HL-60 (cell line): ENCODE measurements around the gene RPS6KL1.

Source experiments
- CTCF ChIP-seq: IDR thresholded peaks from one replicate; pipeline ENCODE4 v1.5.1; 2011; ENCODE audit warnings: low read length, control low read depth, inconsistent platforms; ENCODE audit not compliant: insufficient read depth
- POLR2AphosphoS5 ChIP-seq: IDR thresholded peaks from 2 replicates; pipeline ENCODE4 v1.6.1; 2012; ENCODE audit warnings: low read depth
- SPI1 ChIP-seq: IDR thresholded peaks from 2 replicates; pipeline ENCODE4 v1.6.1; 2012; ENCODE audit warnings: low read depth, mild to moderate bottlenecking, borderline replicate concordance

- TF ChIP-seq CTCF: no peak
- no peak for TF ChIP-seq POLR2AphosphoS5
- no peak for TF ChIP-seq SPI1
Measured at GRCh38 chr14:74898694-74899093, 24.4 kb downstream of the RPS6KL1 start.
